GM18517 (cell line): ENCODE data around the gene C1QTNF2.

Experiments used
- ATAC-seq: cut with Tn5 transposase; IDR thresholded peaks from one replicate; pipeline ENCODE4 v1.9.1; 2021; ENCODE audit warnings: mild to moderate bottlenecking, moderate library complexity; ENCODE audit not compliant: unreplicated experiment

Gene C1QTNF2

GRCh38 chr5:160310140-160310539 lies 60.3 kb downstream of the C1QTNF2 start:
- no peak for ATAC-seq

GRCh38 chr5:160306696-160307095 lies 63.7 kb downstream of the C1QTNF2 start:
- ATAC-seq, result no peak

GRCh38 chr5:160305319-160305718 lies 65.1 kb downstream of the C1QTNF2 start:
- no peak for ATAC-seq

GRCh38 chr5:160303690-160304089 lies 66.7 kb downstream of the C1QTNF2 start:
- no peak for ATAC-seq

- no peak for ATAC-seq
These were observed 72.2 kb downstream of the C1QTNF2 start for GRCh38 chr5:160298189-160298588.

GRCh38 chr5:160297776-160298175 lies 72.7 kb downstream of the C1QTNF2 start:
- ATAC-seq, result no peak
